ENCODE data around the gene BCKDHA.
"Not testable (repeated sequence)": the region's sequence is repeated elsewhere in the genome, so short reads cannot be mapped to it uniquely, and the experiment has no call there.

The BCKDHA gene

DNA sequence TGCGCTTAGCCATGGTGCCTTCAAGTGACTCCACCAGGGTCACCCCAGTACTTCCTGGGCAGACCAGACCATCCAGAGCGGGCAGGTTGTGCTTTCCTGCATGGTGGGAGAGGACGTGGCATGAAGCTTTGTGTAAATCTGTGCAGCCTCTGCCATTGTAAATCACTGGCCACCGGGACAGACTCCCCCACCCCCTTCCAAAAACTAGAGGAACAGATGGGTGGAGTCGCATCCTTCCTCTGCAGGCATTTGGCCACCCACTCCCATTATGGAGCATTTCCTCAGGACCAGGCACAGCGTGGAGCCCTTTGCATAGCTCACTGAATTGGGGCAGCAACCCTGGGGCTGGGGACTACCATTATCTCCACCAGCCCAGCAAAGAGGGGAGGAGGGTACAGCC is 8.2 kb downstream of the BCKDHA start:
- Histone ChIP-seq H3K4me3 (replicated peaks; ENCODE audit: insufficient read depth, low read length) (no peak overlapping the region), H3K27ac (replicated peaks) (no peak overlapping the region), H3K27me3 (ENCODE audit: insufficient read depth, poor library complexity, severe bottlenecking) (no peaks in the 10 kb centered on the region)
- TF ChIP-seq GABPA (IDR thresholded peaks at IDR 0.05; ENCODE audit: low read depth) = no peak
- TF ChIP-seq POLR2AphosphoS5 (IDR thresholded peaks at IDR 0.05; ENCODE audit: low read depth) = no peak
- TF ChIP-seq SPI1 (IDR thresholded peaks at IDR 0.05; ENCODE audit: borderline replicate concordance, low read depth) = no peak
- no peak for TF ChIP-seq REST (IDR thresholded peaks at IDR 0.05; ENCODE audit: insufficient replicate concordance, low read depth)
- no peak for TF ChIP-seq CTCF (IDR thresholded peaks at IDR 0.05; ENCODE audit: insufficient read depth, low read length)
- DNase-seq (ENCODE audit: low read depth in 1 of 2, low spot score in 1 of 2) = no peak

- no peak overlapping the region for H3K4me3 ChIP-seq (replicated peaks; ENCODE audit: insufficient read depth, low read length)
- H3K27ac ChIP-seq (replicated peaks) = peak overlapping the region; percentile 92
- DNase-seq (ENCODE audit: low read depth in 1 of 2, low spot score in 1 of 2) = peak in 1 of 2 experiments; percentile 78
- TF ChIP-seq CTCF (IDR thresholded peaks at IDR 0.05; ENCODE audit: insufficient read depth, low read length) = no peak
- no peak for TF ChIP-seq GABPA (IDR thresholded peaks at IDR 0.05; ENCODE audit: low read depth)
- TF ChIP-seq POLR2AphosphoS5 (IDR thresholded peaks at IDR 0.05; ENCODE audit: low read depth) = no peak
- no peak for TF ChIP-seq SPI1 (IDR thresholded peaks at IDR 0.05; ENCODE audit: borderline replicate concordance, low read depth)
- no peak for TF ChIP-seq REST (IDR thresholded peaks at IDR 0.05; ENCODE audit: insufficient replicate concordance, low read depth)
- H3K27me3 ChIP-seq (ENCODE audit: insufficient read depth, poor library complexity, severe bottlenecking) = no peaks in the 10 kb centered on the region
Observed at GRCh38 chr19:41407271-41407670, 9.7 kb downstream of the BCKDHA start.

GRCh38 chr19:41408256-41408655 is 10.6 kb downstream of the BCKDHA start:
- peak; percentile 33 for TF ChIP-seq CTCF (IDR thresholded peaks at IDR 0.05; ENCODE audit: insufficient read depth, low read length)
- TF ChIP-seq POLR2AphosphoS5 (IDR thresholded peaks at IDR 0.05; ENCODE audit: low read depth) = no peak
- TF ChIP-seq SPI1 (IDR thresholded peaks at IDR 0.05; ENCODE audit: borderline replicate concordance, low read depth) = no peak
- H3K4me3 ChIP-seq (replicated peaks; ENCODE audit: insufficient read depth, low read length) = no peak overlapping the region
- peak; percentile 57 to 80 for DNase-seq (ENCODE audit: low read depth in 1 of 2, low spot score in 1 of 2)
- peak overlapping the region; percentile 92 for H3K27ac ChIP-seq (replicated peaks)
- H3K27me3 ChIP-seq (ENCODE audit: insufficient read depth, poor library complexity, severe bottlenecking) = no peaks in the 10 kb centered on the region

DNA sequence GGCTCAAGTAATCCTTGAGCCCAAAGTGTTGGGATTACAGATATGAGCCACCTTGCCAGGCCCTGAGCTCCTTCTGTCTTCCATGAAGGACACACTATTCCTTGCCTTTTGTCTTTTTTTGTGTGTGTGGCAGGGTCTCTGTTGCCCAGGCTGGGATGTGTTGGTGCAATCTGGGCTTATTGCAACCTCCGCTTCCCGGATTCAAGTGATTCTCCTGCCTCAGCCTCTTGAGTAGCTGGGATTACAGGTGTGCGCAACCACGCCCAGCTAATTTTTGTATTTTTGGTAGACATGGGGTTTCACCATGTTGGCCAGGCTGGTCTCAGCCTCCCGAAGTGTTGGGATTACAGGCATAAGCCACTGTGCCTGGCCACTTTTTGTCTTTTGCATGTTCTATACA is 11.2 kb downstream of the BCKDHA start:
- not testable (repeated sequence) for H3K27me3 ChIP-seq (ENCODE audit: insufficient read depth, poor library complexity, severe bottlenecking); DNase-seq (ENCODE audit: low read depth in 1 of 2, low spot score in 1 of 2); H3K4me3 ChIP-seq (replicated peaks; ENCODE audit: insufficient read depth, low read length)
- H3K27ac ChIP-seq (replicated peaks) = peak overlapping the region; percentile 92
